BLaER1 treated with 17β-estradiol and CSF1 and Interleukin-3, amounts not matched to agents 10 nM and 100 nM (cell line): ENCODE measurements around the gene TOP2A.

ENCODE experiments used
- H3K27ac ChIP-seq, 11 experiments: shearing (Covaris generic); formaldehyde crosslinking; 2 replicates each; pipeline ENCODE4 v1.8.1; 2022
- H3K27me3 ChIP-seq, 11 experiments: shearing (Covaris generic); formaldehyde crosslinking; 2 replicates each; pipeline ENCODE4 v1.8.1; 2022
- H3K36me3 ChIP-seq, 11 experiments: shearing (Covaris generic); formaldehyde crosslinking; 2 replicates each; pipeline ENCODE4 v1.8.1; 2022
- H3K4me1 ChIP-seq, 10 experiments: shearing (Covaris generic); formaldehyde crosslinking; 2 replicates each; pipeline ENCODE4 v1.8.1; 2022
- H3K4me2 ChIP-seq, 11 experiments: shearing (Covaris generic); formaldehyde crosslinking; 2 replicates each; pipeline ENCODE4 v1.8.1; 2022
- H3K4me3 ChIP-seq, 10 experiments: shearing (Covaris generic); formaldehyde crosslinking; 2 replicates each; pipeline ENCODE4 v1.8.1; 2022
- H3K9ac ChIP-seq, 11 experiments: shearing (Covaris generic); formaldehyde crosslinking; 2 replicates each; pipeline ENCODE4 v1.8.1; 2022
- H3K9me3 ChIP-seq, 11 experiments: shearing (Covaris generic); formaldehyde crosslinking; replicated peaks in 1 of 11; 2 replicates each; pipeline ENCODE4 v1.8.1; 2022
- H4K20me1 ChIP-seq, 11 experiments: shearing (Covaris generic); formaldehyde crosslinking; 2 replicates each; pipeline ENCODE4 v1.8.1; 2022
- Cebpa-rat ChIP-seq, 11 experiments: shearing (Covaris generic); IDR thresholded peaks; 2 replicates each; pipeline ENCODE4 v1.8.1; 2022

Gene TOP2A

DNA sequence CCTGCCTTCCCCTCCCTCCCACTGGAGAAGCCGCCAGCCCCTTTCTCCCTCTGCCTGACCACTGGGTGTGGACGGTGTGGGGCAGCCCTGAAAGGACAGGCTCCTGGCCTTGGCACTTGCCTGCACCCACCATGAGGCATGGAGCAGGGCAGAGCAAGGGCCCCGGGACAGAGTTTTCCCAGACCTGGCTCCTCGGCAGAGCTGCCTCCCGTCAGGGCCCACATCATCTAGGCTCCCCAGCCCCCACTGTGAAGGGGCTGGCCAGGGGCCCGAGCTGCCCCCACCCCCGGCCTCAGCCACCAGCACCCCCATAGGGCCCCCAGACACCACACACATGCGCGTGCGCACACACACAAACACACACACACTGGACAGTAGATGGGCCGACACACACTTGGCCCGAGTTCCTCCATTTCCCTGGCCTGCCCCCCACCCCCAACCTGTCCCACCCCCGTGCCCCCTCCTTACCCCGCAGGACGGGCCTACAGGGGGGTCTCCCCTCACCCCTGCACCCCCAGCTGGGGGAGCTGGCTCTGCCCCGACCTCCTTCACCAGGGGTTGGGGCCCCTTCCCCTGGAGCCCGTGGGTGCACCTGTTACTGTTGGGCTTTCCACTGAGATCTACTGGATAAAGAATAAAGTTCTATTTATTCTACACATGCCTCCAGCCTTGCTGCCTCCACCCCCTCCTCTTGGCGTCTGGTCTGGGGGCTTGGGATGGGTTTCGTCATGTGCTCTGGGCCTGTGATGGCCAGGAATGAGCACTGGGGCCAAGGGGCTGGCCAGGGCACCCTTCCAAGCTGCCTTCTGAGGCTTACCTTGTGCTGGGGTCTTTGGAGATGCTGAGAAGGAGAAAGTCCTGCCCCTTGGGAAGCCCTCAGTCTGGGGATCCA, 60.5 kb downstream of the TOP2A start:
- H3K4me2 ChIP-seq: peak overlapping the region in 3 of 11 experiments; percentile 15 to 73 (median 26); a peak in 4 of 22 replicates
- peaks cover 27 to 62% (median 49%) of the 10 kb centered on the region in 10 experiments for H3K4me1 ChIP-seq
- H3K27me3 ChIP-seq: peaks cover 0 to 5% (median 2%) of the 10 kb centered on the region in 11 experiments; a peak in 8 of 22 replicates
- peak overlapping the region in 4 of 11 experiments; percentile 21 to 38 (median 30); a peak in 4 of 22 replicates for H3K9ac ChIP-seq
- H4K20me1 ChIP-seq: peaks cover 0 to 47% (median 9%) of the 10 kb centered on the region in 11 experiments; a peak in 12 of 22 replicates
- TF ChIP-seq Cebpa-rat (IDR thresholded peaks at IDR 0.05): no peak
- H3K9me3 ChIP-seq: no peaks in the 10 kb centered on the region
- peaks cover 23 to 46% (median 36%) of the 10 kb centered on the region in 11 experiments for H3K36me3 ChIP-seq
- H3K27ac ChIP-seq: peak overlapping the region in 2 of 11 experiments; percentile 30 to 41; a peak in 3 of 22 replicates
- no peak overlapping the region for H3K4me3 ChIP-seq

DNA sequence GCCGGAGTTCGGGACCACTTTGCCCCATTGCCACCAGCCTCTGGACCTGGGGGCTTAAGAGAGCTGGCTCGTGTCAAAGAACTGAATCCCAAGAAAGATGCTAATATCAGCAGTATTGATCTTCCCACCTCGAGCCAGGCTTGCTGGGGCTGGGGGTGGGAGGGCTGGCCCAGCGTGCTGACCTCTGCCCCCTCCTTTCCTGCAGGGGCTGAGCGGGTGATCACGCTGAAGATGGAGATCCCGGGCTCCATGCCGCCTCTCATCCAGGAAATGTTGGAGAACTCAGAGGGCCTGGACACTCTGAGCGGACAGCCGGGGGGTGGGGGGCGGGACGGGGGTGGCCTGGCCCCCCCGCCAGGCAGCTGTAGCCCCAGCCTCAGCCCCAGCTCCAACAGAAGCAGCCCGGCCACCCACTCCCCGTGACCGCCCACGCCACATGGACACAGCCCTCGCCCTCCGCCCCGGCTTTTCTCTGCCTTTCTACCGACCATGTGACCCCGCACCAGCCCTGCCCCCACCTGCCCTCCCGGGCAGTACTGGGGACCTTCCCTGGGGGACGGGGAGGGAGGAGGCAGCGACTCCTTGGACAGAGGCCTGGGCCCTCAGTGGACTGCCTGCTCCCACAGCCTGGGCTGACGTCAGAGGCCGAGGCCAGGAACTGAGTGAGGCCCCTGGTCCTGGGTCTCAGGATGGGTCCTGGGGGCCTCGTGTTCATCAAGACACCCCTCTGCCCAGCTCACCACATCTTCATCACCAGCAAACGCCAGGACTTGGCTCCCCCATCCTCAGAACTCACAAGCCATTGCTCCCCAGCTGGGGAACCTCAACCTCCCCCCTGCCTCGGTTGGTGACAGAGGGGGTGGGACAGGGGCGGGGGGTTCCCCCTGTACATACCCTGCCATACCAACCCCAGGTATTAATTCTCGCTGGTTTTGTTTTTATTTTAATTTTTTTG, 61.6 kb downstream of the TOP2A start:
- Histone ChIP-seq H3K4me1 (peaks cover 39 to 64% (median 56%) of the 10 kb centered on the region in 10 experiments), H3K4me3 (no peak overlapping the region), H3K9ac (no peak overlapping the region), H3K9me3 (no peaks in the 10 kb centered on the region), H3K27me3 (0 out of 22 replicates have a peak, but pooled peaks cover 0 to under 1% (median 0%) of the 10 kb centered on the region in 11 experiments), H3K36me3 (peaks cover 27 to 57% (median 41%) of the 10 kb centered on the region in 11 experiments), H3K4me2 (no peak overlapping the region), H4K20me1 (peaks cover 6 to 58% (median 19%) of the 10 kb centered on the region in 11 experiments; a peak in 13 of 22 replicates), H3K27ac (no peak overlapping the region)
- no peak for TF ChIP-seq Cebpa-rat (IDR thresholded peaks at IDR 0.05)

DNA sequence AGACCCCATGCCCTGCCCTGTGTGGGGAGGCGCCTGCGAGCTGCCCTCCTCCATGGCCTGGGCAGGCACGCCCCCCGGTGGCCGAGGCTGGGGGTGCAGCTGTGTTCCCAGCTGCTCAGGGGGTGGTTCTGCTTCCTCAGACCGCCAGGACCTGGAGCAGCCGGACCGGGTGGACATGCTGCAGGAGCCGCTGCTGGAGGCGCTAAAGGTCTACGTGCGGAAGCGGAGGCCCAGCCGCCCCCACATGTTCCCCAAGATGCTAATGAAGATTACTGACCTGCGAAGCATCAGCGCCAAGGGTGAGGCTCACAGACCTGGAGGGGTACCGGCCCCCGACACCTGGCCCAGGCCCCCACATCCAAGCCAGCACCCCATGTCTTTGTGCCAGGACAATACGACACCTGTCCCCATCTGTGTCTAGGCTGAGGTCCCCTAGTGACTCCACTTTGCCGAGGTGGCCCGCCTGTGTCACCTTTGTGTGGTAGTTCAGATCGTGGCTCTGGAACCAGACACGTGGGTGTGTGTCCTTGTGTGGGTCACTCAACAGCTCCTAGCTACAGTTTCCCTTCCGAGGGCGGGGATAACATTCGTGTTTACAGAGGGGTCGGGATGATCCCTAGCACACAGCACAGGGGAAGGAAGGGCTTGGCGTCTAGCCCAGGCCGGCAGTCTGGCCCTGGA, 62.4 kb downstream of the TOP2A start:
- Histone ChIP-seq H3K4me3 (no peak overlapping the region), H3K9me3 (no peaks in the 10 kb centered on the region), H3K4me2 (peak overlapping the region in 3 of 11 experiments; percentile 5 to 36 (median 20); a peak in 1 of 22 replicates), H3K27ac (no peak overlapping the region), H3K9ac (no peak overlapping the region; a peak in 1 of 22 replicates), H3K27me3 (no peaks in the 10 kb centered on the region), H3K36me3 (peaks cover 27 to 63% (median 41%) of the 10 kb centered on the region in 11 experiments), H4K20me1 (peaks cover 6 to 65% (median 25%) of the 10 kb centered on the region in 11 experiments; a peak in 15 of 22 replicates), H3K4me1 (peaks cover 46 to 72% (median 64%) of the 10 kb centered on the region in 10 experiments)
- no peak for TF ChIP-seq Cebpa-rat (IDR thresholded peaks at IDR 0.05)

DNA sequence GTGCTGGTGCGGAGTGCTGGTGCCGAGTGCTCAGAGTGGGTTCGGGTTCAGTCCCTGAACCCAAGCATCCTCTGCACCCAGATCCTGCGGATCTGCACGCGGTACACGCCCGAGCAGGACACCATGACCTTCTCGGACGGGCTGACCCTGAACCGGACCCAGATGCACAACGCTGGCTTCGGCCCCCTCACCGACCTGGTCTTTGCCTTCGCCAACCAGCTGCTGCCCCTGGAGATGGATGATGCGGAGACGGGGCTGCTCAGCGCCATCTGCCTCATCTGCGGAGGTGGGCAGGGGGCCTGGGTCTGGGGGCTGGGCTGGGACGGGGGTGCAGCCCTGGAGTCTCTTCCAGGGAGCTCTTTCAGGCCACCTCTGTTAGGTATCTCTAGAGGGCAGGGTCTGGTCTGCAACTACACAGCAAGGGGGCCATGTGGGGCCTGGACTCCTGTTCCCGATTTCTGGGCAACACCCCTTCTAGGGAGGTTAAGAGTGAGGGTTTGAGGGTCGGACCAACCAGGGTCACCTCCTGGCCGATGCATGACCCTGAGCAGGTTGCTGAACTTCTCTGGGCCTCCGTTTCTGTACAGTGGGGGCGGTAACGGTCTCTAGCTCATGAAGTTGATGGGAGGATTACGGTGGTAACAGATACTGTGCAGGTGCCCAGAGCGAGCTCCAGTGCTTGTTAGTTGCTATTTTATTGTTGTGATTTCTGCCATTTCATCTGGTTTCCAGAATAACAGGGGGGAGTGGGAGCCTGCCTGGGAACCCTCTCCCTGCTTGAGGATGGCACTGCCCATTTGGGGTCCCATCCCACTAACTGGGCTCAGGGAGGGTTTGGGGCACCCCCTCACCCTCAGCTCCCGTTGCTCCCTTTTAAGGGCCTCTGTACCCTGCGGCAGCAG, 63.2 kb downstream of the TOP2A start:
- peaks cover 11 to 73% (median 33%) of the 10 kb centered on the region in 11 experiments; a peak in 15 of 22 replicates for H4K20me1 ChIP-seq
- no peaks in the 10 kb centered on the region for H3K9me3 ChIP-seq
- H3K4me3 ChIP-seq: no peak overlapping the region
- no peak for TF ChIP-seq Cebpa-rat (IDR thresholded peaks at IDR 0.05)
- H3K9ac ChIP-seq: no peak overlapping the region; a peak in 1 of 22 replicates
- H3K4me1 ChIP-seq: peaks cover 53 to 79% (median 68%) of the 10 kb centered on the region in 10 experiments
- no peaks in the 10 kb centered on the region for H3K27me3 ChIP-seq
- peak overlapping the region in 1 of 11 experiments; percentile 6; a peak in 1 of 22 replicates for H3K27ac ChIP-seq
- H3K36me3 ChIP-seq: peaks cover 31 to 71% (median 48%) of the 10 kb centered on the region in 11 experiments
- H3K4me2 ChIP-seq: peak overlapping the region in 5 of 11 experiments; percentile 13 to 99 (median 36); a peak in 3 of 22 replicates

DNA sequence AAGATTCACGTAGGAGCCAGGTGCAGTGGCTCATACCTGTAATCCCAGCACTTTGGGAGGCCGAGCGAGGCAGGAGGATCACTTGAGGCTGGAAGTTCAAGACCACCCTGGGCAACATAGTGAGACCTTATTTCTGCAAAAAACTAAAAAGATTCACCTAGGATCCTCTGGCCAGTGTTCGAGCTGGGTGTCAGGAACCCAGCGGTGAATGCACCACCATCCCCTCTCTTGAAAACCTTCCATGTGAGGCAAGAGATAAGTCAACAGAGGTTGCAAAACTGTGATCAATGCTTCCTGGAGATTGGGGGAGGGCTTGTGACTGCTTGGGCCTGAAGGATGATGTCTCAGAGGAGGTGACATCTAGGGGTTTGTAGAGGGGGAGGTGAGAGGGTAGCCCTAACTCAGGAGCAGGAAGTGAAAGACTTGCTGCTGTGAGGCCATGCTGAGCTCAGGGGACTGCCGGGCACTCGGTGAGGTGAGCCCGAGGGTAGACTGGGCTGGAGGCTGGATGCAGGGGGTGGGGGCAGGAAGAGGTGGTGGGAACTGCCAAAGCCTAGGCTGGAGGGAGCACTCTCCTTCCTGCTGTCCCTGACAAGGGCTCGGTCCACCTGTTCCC, 64.8 kb downstream of the TOP2A start:
- H3K4me3 ChIP-seq: peak overlapping the region in 5 of 10 experiments; percentile 8 to 35 (median 15); a peak in 5 of 20 replicates
- no peaks in the 10 kb centered on the region for H3K27me3 ChIP-seq
- no peaks in the 10 kb centered on the region for H3K9me3 ChIP-seq
- peaks cover 37 to 87% (median 58%) of the 10 kb centered on the region in 11 experiments for H3K36me3 ChIP-seq
- peaks cover 24 to 89% (median 48%) of the 10 kb centered on the region in 11 experiments; a peak in 15 of 22 replicates for H4K20me1 ChIP-seq
- peaks cover 60 to 80% (median 70%) of the 10 kb centered on the region in 10 experiments for H3K4me1 ChIP-seq
- H3K9ac ChIP-seq: peak overlapping the region in 8 of 11 experiments; percentile 37 to 72 (median 60); a peak in 12 of 22 replicates
- peak in 2 of 11 experiments; percentile 58 to 68; a peak in 2 of 22 replicates for TF ChIP-seq Cebpa-rat (IDR thresholded peaks at IDR 0.05)
- H3K4me2 ChIP-seq: peak overlapping the region; percentile 68 to 100 (median 99)
- H3K27ac ChIP-seq: peak overlapping the region in 8 of 11 experiments; percentile 7 to 72 (median 51); a peak in 12 of 22 replicates

DNA sequence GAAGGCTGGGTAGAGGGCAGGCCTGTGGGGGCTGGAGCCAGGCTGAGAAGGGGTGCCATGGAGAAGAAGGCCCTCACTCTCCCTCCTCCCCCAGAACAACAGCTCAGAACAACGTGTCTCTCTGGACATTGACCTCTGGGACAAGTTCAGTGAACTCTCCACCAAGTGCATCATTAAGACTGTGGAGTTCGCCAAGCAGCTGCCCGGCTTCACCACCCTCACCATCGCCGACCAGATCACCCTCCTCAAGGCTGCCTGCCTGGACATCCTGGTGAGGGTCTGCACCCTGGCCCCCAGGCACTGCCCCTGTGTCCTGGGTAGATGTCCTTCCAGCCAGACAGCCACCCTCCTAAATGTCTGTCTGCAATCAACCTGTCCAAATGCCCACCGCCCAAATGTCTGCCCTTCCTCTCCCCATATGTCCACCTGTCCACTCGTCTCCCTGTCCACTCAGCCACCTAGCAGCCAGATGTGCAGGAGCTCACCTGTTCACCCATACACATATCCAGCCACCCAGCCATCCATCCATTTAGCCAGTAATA, 65.4 kb downstream of the TOP2A start:
- no peak for TF ChIP-seq Cebpa-rat (IDR thresholded peaks at IDR 0.05)
- H3K4me1 ChIP-seq: peaks cover 66 to 81% (median 74%) of the 10 kb centered on the region in 10 experiments
- no peaks in the 10 kb centered on the region for H3K9me3 ChIP-seq
- peak overlapping the region; percentile 68 to 100 (median 99) for H3K4me2 ChIP-seq
- peaks cover 24 to 90% (median 50%) of the 10 kb centered on the region in 11 experiments; a peak in 15 of 22 replicates for H4K20me1 ChIP-seq
- H3K9ac ChIP-seq: peak overlapping the region in 10 of 11 experiments; percentile 2 to 72 (median 58); a peak in 17 of 22 replicates
- peaks cover 37 to 88% (median 58%) of the 10 kb centered on the region in 11 experiments for H3K36me3 ChIP-seq
- H3K4me3 ChIP-seq: peak overlapping the region in 7 of 10 experiments; percentile 7 to 35 (median 16); a peak in 8 of 20 replicates
- peak overlapping the region in 9 of 11 experiments; percentile 7 to 72 (median 34); a peak in 16 of 22 replicates for H3K27ac ChIP-seq
- no peaks in the 10 kb centered on the region for H3K27me3 ChIP-seq
